GM12891 (cell line): ENCODE results near the gene CLUH.

Experiments
- POLR2A ChIP-seq: IDR thresholded peaks from 2 replicates; pipeline ENCODE4 v1.6.1; 2011; ENCODE audit warnings: low read depth, low read length, control low read depth
- POLR2AphosphoS5 ChIP-seq: IDR thresholded peaks from 2 replicates; pipeline ENCODE4 v1.6.1; 2011; ENCODE audit warnings: low read depth, low read length, control low read depth
- TAF1 ChIP-seq: IDR thresholded peaks from 2 replicates; pipeline ENCODE4 v1.6.1; 2011; ENCODE audit warnings: low read depth, low read length, control low read depth

DNA sequence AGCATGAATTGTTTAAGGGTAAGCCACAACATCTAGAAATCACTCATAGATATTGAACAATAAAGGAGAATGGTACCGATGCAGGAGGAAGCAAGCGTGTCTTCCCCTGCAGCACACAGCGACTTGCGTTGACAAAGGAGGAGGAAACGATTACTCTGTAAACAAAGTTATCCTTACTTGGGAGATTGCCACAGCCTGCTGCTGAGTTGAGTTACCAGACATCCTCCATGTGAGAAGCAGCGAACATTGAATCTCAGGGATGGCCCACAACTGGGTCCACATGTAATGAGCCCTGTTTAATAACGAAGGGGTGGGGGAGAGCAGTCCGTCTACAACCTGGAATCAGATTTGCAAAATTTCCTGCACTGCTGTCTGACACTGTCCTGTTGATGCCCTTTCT lies 27.7 kb downstream of the CLUH start:
- TF ChIP-seq POLR2AphosphoS5 (no peak), TAF1 (no peak), POLR2A (no peak)
